ENCODE measurements around the gene RAPSN.

Gene RAPSN

DNA sequence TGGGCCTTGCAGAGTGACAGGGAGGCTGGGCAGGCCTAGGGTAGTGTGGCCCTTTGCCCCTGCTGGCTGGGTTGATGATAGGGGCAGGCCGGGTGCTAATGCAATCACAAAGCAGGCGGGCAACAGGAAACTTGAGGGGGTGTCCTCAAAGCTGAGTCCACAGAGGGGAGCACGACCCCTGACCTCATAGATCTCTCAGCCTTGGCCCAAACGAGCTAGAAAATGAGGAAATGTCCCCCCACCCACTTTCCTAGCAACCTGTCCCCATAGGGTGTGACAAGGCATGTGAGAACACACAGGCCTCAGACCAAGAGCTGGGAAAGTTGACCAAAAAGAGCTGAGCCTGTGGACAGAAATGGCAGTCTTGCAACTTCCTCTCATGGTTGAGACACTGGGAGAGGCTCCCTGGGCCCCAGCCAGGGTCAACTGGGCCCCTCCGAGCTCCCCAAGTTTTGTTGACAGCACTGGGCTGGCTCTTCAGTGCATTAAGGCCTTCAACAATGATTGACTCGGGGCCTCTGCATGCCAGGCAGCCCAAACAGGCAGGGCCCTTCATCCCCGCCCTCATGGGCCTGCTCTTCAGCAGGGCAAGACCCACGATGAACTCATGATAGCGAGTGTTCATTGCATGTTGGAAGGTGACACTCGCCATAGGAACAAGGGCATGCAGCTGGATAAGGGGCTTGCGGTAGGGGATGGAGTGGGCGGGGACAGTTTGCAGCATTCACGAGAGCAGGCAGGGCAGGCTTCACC, 60.8 kb downstream of the RAPSN start:
- DNase-seq: no peak
